ENCODE data around the gene LHX4.

LHX4 gene

DNA sequence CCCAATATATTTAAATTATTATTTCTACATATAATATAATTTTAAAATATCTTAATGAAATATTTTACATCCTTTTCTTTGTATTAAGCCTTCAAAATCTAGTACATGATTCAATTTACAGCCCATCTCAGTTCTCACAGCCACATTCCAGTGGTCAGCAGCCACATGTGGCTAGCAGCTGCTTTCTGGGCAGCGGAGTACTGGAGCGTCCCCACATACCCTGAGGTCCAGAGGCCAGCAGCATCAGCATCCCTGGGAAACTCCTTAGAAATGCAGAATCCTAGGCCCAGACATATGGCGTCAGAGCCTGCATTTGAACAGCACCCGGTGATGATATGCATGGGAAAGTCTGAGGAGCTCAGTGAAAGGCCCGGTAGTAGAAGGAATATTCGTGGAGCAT, 8.6 kb upstream of the LHX4 start:
- TF ChIP-seq, protein P1, sequence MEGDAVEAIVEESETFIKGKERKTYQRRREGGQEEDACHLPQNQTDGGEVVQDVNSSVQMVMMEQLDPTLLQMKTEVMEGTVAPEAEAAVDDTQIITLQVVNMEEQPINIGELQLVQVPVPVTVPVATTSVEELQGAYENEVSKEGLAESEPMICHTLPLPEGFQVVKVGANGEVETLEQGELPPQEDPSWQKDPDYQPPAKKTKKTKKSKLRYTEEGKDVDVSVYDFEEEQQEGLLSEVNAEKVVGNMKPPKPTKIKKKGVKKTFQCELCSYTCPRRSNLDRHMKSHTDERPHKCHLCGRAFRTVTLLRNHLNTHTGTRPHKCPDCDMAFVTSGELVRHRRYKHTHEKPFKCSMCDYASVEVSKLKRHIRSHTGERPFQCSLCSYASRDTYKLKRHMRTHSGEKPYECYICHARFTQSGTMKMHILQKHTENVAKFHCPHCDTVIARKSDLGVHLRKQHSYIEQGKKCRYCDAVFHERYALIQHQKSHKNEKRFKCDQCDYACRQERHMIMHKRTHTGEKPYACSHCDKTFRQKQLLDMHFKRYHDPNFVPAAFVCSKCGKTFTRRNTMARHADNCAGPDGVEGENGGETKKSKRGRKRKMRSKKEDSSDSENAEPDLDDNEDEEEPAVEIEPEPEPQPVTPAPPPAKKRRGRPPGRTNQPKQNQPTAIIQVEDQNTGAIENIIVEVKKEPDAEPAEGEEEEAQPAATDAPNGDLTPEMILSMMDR (IDR thresholded peaks at IDR 0.05; ENCODE audit: low read depth, low read length) = no peak
- H3K4me3 ChIP-seq (ENCODE audit: low read depth, low read length) = no peak overlapping the region
- in situ Hi-C loops (cut with HindIII; ENCODE audit: low sequenced_read_pairs) = no loop called here
- DNase-seq (ENCODE audit: low read depth, low spot score) = no peak

DNA sequence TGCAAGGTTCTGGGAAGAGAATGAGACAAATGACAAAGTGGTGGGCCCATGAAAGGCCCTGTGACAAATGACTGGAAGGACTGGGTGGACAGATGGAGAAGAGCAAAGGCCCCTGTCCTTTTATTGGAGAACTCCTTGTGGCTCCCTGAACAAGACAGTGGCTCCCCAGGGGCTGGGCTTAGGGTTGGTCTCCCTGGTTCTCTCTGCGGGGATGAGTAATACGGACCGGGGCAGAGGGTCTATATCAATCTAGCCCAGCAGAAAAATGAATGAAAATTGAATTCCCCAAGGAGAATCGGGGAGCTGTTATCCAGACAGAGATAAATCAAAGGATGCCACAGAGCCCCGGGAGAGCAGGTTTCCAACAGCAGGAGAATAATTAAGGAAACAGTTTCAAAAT, 5.2 kb upstream of the LHX4 start:
- DNase-seq (ENCODE audit: low read depth, low spot score) = no peak
- TF ChIP-seq, protein P1 (IDR thresholded peaks at IDR 0.05; ENCODE audit: low read depth, low read length) = no peak
- H3K4me3 ChIP-seq (ENCODE audit: low read depth, low read length) = no peak overlapping the region
- in situ Hi-C loops (cut with HindIII; ENCODE audit: low sequenced_read_pairs) = no loop called here

DNA sequence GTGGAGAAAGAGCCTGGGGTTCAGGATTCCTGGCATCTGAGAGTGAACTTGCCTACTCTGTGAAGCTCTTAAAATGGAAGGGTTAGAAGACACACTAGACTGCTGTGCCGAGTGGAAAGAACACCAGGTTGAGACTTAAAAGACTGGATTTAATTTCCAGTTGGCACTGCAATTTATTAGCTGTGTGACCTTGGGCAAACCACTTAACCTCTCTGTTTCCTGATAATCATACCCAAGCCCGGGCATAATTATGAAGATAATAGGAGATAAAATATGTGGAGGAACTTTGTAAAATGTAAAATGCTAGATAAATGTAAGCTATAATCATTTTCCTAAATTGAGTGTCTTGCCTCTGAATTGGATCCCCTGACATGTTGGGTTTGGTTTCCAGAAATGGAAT, 4.7 kb upstream of the LHX4 start:
- in situ Hi-C loops (cut with HindIII; ENCODE audit: low sequenced_read_pairs) = no loop called here
- TF ChIP-seq, protein P1 (IDR thresholded peaks at IDR 0.05; ENCODE audit: low read depth, low read length) = no peak

DNA sequence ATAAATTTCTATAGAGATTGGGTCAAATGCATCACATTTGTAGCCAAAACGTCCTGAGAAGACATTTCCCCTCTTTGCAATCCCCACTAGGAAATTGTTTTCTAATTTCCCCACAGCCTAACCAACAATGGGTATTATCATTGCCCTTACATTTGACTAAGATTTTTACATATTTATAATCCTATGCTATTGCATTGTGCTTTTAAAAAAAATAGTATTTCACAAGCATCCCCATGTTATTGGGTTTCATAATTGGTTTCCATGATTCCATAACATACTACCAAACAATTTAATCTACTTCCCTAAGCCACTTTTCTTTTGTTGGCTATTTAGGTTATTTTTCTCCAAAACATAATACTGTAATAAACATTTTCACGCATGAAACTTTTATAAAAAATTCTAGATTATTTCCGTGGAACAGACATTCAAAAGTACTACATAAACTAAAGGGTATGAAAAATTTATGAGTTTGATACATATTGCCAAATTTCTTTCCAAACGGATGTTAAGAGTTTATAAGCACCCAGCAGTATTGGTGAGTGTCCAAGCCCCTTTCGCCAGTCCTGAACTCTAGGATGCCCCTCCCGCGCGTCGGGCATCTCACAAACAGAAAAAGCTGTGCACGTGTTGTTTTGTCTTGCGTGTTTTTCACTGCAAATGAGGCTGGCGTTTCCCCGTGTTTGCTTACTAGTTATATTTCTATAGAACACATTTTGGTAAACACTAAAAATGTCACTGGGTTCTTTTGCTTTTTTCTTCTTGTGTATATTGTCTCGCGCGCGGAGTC, 2.0 kb upstream of the LHX4 start:
- no peak for DNase-seq (ENCODE audit: low read depth, low spot score)
- no peak overlapping the region for H3K4me3 ChIP-seq (ENCODE audit: low read depth, low read length)
- TF ChIP-seq, protein P1 (IDR thresholded peaks at IDR 0.05; ENCODE audit: low read depth, low read length) = no peak
- in situ Hi-C loops (cut with HindIII; ENCODE audit: low sequenced_read_pairs) = no loop called here

More for the DNA sequence above, 4.7 kb upstream of the LHX4 start:
- DNase-seq (ENCODE audit: low read depth, low spot score) = no peak
- no peak overlapping the region for H3K4me3 ChIP-seq (ENCODE audit: low read depth, low read length)

DNA sequence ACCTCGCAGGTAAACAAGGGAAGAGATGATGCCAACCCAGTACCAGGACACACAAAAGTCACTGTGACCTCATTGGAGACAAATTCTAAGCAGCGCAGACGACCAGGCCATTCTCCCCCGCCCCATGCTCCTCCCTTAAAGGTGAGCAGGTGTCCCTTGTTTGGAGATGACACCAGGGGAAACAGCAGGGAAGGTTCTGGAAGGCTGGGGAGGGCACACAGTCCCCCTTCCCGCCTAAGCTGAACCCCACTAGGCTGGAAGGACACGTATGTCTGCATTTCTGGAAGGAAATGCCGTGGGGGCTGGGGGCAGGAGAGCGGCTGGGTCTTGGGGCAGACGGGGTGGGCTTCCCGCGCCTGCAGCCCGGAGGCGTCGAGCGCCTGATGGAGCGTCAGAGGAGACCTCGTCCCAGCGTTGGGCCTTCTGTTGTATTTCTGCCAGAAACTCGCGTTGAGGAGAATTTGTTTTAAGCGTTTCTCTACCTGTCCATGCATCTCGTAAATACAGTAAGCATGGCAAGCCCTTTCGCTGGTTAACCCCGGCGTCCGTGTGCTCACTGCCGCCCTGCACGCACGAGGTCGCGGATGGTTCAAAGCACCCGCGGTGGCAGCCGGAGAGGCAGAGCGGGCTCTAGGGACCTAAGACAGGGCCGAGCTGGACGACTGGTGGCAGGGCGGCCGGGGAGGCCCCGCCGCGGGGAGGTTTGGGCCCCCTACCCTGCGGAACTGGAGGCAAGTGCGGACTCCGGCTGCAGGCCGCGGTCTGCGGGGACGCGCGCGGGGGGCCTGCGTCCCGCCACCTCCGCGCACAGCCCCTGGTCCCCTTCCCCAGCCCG, 1.2 kb upstream of the LHX4 start:
- H3K4me3 ChIP-seq (ENCODE audit: low read depth, low read length) = peak overlapping the region; percentile 40
- DNase-seq (ENCODE audit: low read depth, low spot score) = no peak
- TF ChIP-seq, protein P1 (IDR thresholded peaks at IDR 0.05; ENCODE audit: low read depth, low read length) = no peak
- in situ Hi-C loops (cut with HindIII; ENCODE audit: low sequenced_read_pairs) = no loop called here

DNA sequence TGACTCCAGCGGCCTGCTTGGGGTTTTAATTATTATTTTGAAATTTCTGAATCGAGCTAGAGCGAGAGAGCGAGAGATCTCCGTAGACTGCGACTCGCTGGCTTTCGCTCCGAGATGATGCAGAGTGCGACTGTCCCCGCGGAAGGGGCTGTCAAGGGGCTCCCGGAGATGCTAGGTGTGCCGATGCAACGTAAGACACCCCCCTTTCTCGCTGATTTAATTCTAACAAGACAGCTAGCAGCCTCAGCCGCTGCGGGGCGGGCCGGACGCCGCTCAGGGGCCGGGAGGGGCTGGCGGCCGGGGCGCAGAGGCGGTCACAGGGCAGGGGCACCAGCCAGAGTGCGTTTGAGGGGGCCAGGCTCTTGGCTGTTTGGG, 339 bp downstream of the LHX4 start:
- TF ChIP-seq, protein P1 (IDR thresholded peaks at IDR 0.05; ENCODE audit: low read depth, low read length) = no peak
- peak; percentile 22 for DNase-seq (ENCODE audit: low read depth, low spot score)
- in situ Hi-C loops (cut with HindIII; ENCODE audit: low sequenced_read_pairs) = no loop called here
- H3K4me3 ChIP-seq (ENCODE audit: low read depth, low read length) = peak overlapping the region; percentile 40
